Effector memory CD4-positive, alpha-beta T cell (primary cell): Measurements from ENCODE around the gene LAPTM4A.

Source experiments
- DNase-seq, 3 donors: peaks; one replicate each; pipeline ENCODE4 v3.0.0-alpha.2; 2020
- H3K27ac ChIP-seq: 2 replicates; pipeline ENCODE4 v1.7.0; 2013; ENCODE audit warnings: mild to moderate bottlenecking, low read length, moderate library complexity; ENCODE audit not compliant: insufficient read depth, poor library complexity, severe bottlenecking
- H3K27me3 ChIP-seq: replicated peaks from 2 replicates; pipeline ENCODE4 v1.7.0; 2013; ENCODE audit warnings: mild to moderate bottlenecking, low read length; ENCODE audit not compliant: insufficient read depth, control insufficient read depth, poor library complexity, severe bottlenecking
- H3K36me3 ChIP-seq: 2 replicates; pipeline ENCODE4 v1.7.0; 2013; ENCODE audit warnings: mild to moderate bottlenecking, low read length, moderate library complexity; ENCODE audit not compliant: control insufficient read depth, insufficient read depth
- H3K4me1 ChIP-seq: 2 replicates; pipeline ENCODE4 v1.7.0; 2013; ENCODE audit warnings: low read length, mild to moderate bottlenecking; ENCODE audit not compliant: control insufficient read depth, insufficient read depth, poor library complexity, severe bottlenecking
- H3K4me3 ChIP-seq: 2 replicates; pipeline ENCODE4 v1.7.0; 2013; ENCODE audit warnings: low read length, low read depth, mild to moderate bottlenecking; ENCODE audit not compliant: insufficient read depth, poor library complexity, severe bottlenecking
- H3K9me3 ChIP-seq: 2 replicates; pipeline ENCODE4 v1.7.0; 2013; ENCODE audit warnings: mild to moderate bottlenecking, low read length, moderate library complexity; ENCODE audit not compliant: control insufficient read depth

Gene LAPTM4A

DNA sequence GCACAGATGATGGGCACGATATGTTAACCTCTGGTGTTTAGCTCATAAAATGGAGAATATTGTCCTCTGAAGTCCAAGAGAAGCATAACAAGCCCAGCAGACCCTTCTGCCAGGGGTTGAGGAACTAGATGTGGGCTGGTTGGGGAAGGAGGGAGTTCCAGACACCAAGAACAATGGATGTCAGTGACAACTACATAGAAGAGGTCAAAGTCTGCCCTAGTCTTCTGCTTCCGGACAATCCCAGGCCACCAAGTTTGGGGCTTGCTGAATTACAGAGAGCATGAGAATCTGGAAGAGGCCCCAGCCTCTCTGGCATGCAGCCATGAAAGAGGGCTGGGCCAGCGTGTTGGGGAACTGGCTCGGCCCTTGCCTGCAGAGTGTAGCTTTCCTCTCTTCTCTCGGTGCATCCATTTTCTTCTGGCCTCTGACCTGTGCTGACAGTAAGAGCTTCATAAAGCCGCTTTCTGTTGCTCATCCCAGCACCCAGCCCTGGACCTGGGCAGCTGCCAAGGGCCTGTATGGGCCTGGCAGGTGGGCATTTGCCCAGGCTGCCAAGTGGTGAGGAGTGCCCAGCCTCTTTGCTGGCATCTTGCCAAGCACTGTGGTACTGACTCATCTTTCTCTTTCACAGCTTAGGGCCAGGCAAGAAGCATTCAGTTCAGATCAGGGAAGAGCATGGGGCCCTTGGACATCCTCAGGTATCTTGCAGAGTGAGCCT is 14.6 kb upstream of the LAPTM4A start:
- H3K27me3 ChIP-seq, result no peaks in the 10 kb centered on the region
- no peaks in the 10 kb centered on the region for H3K36me3 ChIP-seq
- no peaks in the 10 kb centered on the region for H3K4me1 ChIP-seq
- no peak for DNase-seq
- H3K4me3 ChIP-seq, result no peak overlapping the region
- no peaks in the 10 kb centered on the region for H3K9me3 ChIP-seq
- H3K27ac ChIP-seq, result no peak overlapping the region

DNA sequence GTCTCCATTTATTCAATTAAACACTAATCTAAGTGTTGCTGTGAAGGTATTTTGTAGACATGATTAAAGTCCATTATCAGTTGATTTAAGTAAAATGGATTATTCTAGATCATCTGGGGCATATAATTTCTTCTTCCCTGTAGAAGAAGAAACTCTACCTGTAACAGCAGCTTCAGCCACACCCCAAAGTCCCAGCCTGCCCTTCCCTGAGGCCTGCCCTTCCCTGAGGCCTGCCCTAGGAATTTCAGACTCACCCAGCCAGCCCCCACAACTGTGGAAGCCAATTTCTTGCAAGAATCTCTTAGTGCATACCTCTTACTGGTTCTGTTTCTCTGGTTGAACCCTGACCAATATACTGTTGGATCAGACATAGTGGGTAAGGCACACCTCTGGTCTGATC is 13.4 kb upstream of the LAPTM4A start:
- H3K27me3 ChIP-seq, result no peaks in the 10 kb centered on the region

DNA sequence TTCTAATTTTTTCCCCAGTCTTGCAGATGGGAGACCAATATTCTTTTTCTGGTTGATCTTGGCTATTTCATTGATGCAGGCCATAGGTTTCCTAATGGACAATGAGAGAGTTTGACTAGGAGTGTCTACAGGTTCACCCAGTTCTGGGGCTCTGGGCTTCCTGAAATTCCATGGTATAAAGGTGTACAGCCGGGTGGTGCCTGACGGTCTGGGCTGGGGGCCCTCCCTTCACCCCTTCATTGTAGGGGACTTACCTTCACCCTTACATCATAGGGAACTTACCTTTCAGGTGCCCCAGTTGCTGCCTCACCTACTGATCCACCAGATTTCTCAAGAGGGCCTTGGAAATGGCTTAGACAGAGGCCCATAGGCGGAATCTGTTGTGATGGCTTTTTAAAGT is 13.0 kb upstream of the LAPTM4A start:
- Histone ChIP-seq H3K4me3 (no peak overlapping the region), H3K4me1 (no peaks in the 10 kb centered on the region), H3K36me3 (no peaks in the 10 kb centered on the region), H3K27ac (no peak overlapping the region), H3K27me3 (no peaks in the 10 kb centered on the region), H3K9me3 (no peaks in the 10 kb centered on the region)
- DNase-seq, result no peak

More for the DNA sequence above, 13.4 kb upstream of the LAPTM4A start:
- Histone ChIP-seq H3K27ac (no peak overlapping the region), H3K4me3 (no peak overlapping the region), H3K4me1 (no peaks in the 10 kb centered on the region), H3K36me3 (no peaks in the 10 kb centered on the region), H3K9me3 (no peaks in the 10 kb centered on the region)
- DNase-seq, result no peak

DNA sequence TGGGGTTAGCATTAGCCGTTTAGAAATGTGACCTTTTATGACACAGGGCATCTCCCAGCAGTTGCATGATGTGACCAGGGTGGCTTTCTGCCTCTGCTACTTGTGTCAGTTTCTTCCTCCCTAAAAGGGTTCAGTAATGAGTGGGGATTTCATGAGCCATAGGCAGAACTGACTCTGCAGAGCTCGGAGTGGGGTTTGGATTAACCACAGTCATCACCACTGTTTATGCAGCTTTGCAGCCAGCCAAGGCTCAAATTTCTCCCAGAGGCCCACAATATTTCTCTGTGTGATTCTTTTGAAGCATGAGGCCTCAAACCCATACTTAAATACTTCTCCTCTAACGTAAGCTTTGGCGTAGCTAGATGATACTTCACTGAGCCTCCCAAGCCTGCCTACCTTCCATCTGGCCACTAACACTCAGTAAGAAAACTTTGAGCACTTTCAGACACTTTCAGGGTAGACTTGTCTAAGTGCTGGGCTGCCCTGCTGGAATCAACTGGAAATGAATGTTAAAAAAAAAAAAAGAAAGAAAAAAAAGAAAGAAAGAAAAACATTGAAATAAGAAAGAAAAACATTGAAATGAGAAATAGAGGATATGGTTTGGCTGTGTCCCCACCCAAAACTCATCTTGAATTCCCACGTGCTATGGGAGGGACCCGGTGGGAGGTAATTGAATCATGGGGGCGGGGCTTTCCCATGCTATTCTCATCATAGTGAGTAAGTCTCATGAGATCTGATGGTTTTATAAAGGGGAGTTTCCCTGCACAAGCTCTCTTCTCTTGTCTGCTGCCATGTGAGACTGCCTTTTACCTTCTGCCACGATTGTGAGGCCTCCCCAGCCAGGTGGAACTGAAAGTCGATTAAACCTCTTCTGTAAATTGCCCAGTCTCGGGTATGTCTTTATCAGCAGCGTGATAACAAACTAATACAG is 11.5 kb upstream of the LAPTM4A start:
- H3K27ac ChIP-seq, result no peak overlapping the region
- no peaks in the 10 kb centered on the region for H3K27me3 ChIP-seq
- H3K36me3 ChIP-seq, result no peaks in the 10 kb centered on the region
- no peak for DNase-seq
- H3K9me3 ChIP-seq, result no peaks in the 10 kb centered on the region
- H3K4me3 ChIP-seq, result no peak overlapping the region
- no peaks in the 10 kb centered on the region for H3K4me1 ChIP-seq

DNA sequence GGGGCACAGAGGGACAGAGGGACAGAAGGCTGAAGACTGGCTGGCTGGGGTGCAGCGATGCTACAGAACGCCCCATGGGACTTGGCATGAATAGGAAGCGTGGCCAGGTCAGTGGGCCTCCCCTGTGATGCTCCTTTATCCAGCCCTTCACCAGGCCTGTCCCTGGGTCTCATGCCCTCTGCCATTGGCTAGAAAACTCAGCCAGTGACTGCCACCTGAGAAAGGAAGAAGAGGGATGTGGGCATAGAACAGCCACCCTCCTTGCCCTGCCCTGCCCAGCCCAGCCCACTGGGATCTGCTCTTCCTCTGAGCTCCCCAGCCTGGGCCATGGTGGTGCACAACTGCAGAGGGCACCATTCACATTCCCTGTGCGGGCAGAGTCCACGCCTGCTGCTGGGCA is 10.5 kb upstream of the LAPTM4A start:
- H3K27me3 ChIP-seq, result no peaks in the 10 kb centered on the region
- H3K9me3 ChIP-seq, result no peaks in the 10 kb centered on the region
- H3K27ac ChIP-seq, result no peak overlapping the region
- H3K36me3 ChIP-seq, result no peaks in the 10 kb centered on the region
- no peak for DNase-seq
- no peaks in the 10 kb centered on the region for H3K4me1 ChIP-seq
- H3K4me3 ChIP-seq, result no peak overlapping the region

DNA sequence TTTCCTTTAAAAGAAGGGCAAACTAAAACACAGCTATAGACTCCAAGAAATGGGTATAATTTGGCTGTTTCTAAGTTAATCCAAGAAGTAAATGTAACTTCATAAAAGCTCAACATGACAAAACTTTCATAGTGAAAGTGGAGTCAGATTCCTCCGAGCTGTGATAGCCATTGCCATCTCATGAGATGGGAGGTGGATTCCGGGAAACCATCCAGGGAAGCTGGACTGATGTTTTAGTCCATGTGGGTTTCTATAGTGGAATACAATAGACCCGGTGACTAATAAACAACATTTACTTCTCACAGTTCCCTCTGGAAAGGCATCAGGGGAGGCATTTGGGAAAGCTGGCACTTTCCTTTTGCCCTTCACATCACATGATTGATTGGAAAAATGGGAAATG is 10.0 kb upstream of the LAPTM4A start:
- H3K36me3 ChIP-seq, result no peaks in the 10 kb centered on the region
- H3K9me3 ChIP-seq, result no peaks in the 10 kb centered on the region
- H3K27ac ChIP-seq, result no peak overlapping the region
- no peak overlapping the region for H3K4me3 ChIP-seq
- H3K27me3 ChIP-seq, result no peaks in the 10 kb centered on the region
- DNase-seq, result no peak
- H3K4me1 ChIP-seq, result no peaks in the 10 kb centered on the region

DNA sequence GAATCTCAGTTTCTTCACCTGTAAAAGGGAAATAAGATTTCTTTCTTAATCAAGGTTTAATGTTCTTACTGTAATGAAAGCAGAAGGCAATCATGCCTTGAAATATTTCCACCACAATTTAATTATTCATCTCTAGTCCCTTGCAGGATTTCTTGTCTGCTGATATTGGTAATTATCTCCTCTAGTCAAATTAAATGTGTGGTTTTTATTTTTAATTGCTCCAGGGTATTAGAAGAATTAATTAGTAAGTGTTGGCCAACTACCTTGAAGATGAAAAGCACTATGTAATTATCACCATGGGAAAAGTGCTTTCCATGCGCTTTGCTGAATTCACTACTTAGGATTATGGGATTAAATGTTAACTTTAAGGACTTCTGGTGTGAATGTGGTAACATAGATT is 8.7 kb upstream of the LAPTM4A start:
- DNase-seq, result no peak
- H3K27me3 ChIP-seq, result no peaks in the 10 kb centered on the region
- no peak overlapping the region for H3K27ac ChIP-seq
- H3K4me3 ChIP-seq, result no peak overlapping the region
- H3K9me3 ChIP-seq, result no peaks in the 10 kb centered on the region
- H3K4me1 ChIP-seq, result no peaks in the 10 kb centered on the region
- H3K36me3 ChIP-seq, result no peaks in the 10 kb centered on the region

DNA sequence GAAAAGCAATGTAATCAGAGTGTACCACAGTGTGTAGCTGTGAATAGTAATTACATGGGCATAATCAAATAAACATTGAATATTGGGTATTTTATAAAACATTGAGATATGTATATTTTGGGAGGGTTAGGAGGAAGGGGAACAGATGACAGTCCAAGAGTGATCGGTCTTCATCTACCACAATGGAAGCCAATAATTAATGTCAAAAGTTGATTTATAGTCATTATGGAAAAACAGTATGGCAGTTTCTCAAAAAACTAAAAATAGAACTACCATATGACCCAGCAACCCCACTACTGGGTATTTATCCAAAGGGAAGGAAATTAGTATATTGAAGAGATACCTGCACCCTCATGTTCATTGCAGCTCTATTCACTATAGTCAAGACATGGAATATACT is 5.8 kb upstream of the LAPTM4A start:
- Histone ChIP-seq H3K36me3 (no peaks in the 10 kb centered on the region), H3K4me1 (no peaks in the 10 kb centered on the region), H3K4me3 (no peak overlapping the region), H3K27me3 (no peaks in the 10 kb centered on the region), H3K9me3 (no peaks in the 10 kb centered on the region), H3K27ac (no peak overlapping the region)
- DNase-seq, result no peak

DNA sequence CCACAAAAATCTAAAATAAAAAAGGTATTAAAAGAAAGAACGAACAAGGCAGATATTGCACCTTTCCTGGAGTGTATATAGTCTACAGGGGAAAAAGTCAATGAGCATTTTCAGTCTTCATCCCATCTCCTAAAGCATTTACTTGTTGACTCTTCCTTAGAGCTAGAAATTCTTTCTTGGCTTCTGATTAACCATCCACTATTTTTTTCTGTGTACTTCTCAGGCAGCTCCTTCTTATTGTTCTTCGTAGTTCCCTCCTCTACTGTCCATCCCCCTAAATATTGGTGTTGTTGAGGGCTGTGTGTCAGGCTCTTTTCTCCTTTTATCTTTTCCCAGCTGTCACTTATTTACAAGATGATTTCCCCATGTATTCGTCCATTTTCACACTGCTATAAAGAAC is 3.5 kb upstream of the LAPTM4A start:
- H3K4me3 ChIP-seq, result no peak overlapping the region
- H3K36me3 ChIP-seq, result no peaks in the 10 kb centered on the region
- no peaks in the 10 kb centered on the region for H3K9me3 ChIP-seq
- H3K27ac ChIP-seq, result no peak overlapping the region
- DNase-seq, result no peak
- H3K27me3 ChIP-seq, result no peaks in the 10 kb centered on the region
- H3K4me1 ChIP-seq, result peaks cover 3% of the 10 kb centered on the region

DNA sequence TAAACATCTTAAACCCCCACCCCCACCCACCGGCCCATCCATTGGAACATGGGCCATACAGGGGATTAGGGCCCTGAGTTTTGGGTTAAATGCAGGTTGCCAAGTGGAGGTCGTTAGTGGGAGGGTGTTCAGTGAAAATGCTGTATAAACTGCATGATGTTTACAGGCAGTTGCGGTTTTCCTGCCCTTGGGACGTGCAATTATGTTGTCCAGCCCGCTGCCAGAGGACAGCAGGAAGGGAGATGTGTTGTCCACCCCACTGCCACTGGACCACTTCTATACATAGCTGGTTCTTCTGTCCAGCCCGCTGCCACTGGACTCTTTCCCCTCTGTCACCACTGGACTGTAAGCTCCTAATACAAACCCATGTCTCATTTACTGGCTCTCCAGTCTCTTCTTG is 2.7 kb upstream of the LAPTM4A start:
- Histone ChIP-seq H3K4me3 (no peak overlapping the region), H3K27ac (no peak overlapping the region), H3K4me1 (peaks cover 11% of the 10 kb centered on the region), H3K9me3 (no peaks in the 10 kb centered on the region), H3K36me3 (no peaks in the 10 kb centered on the region), H3K27me3 (no peaks in the 10 kb centered on the region)
- DNase-seq, result no peak
